NB4 (cell line): ENCODE data around the gene RMI2.

Experiments used
- DNase-seq: peaks from one replicate; pipeline ENCODE4 v3.0.0; 2010; ENCODE audit warnings: low read depth
- H3K4me3 ChIP-seq: one replicate; pipeline ENCODE4 v1.5.1; 2011; ENCODE audit warnings: mild to moderate bottlenecking, low read depth, low read length, moderate library complexity
- MYC ChIP-seq: IDR thresholded peaks from 2 replicates; pipeline ENCODE4 v1.6.1; 2011; ENCODE audit warnings: low read depth, low read length
- POLR2A ChIP-seq: IDR thresholded peaks from 2 replicates; pipeline ENCODE4 v1.6.1; 2011; ENCODE audit warnings: mild to moderate bottlenecking; ENCODE audit not compliant: insufficient read length; ENCODE audit errors: extremely low read depth
- TF ChIP-seq, protein P1 (sequence below): IDR thresholded peaks from 2 replicates; pipeline ENCODE4 v1.6.1; 2011; ENCODE audit warnings: low read depth, low read length
- TF ChIP-seq, protein P2 (sequence below): IDR thresholded peaks from one replicate; pipeline ENCODE4 v1.5.1; 2012; ENCODE audit warnings: low read depth, low read length

RMI2 gene

DNA sequence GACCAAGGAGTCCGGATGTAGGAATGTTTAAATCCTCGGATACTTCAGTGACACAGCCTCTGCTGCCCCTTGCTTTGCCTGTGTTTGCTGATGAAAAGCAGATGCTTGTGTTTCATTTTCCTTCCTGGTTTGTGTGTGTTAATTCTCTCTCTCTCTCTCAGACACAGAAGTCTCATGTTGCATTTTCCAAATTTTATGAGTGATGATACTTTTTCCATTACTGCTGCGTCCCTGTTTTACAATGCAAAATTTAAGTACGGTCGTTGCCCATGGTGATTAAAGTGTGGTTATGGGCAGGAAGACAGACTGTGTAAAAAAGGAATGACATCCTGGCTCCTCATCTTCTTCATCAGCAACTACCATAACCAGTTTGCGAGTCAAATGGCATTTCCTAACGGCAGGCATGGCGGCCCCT lies 5.7 kb downstream of the RMI2 start:
- no peak for DNase-seq
- no peak overlapping the region for H3K4me3 ChIP-seq
- TF ChIP-seq, protein P1, sequence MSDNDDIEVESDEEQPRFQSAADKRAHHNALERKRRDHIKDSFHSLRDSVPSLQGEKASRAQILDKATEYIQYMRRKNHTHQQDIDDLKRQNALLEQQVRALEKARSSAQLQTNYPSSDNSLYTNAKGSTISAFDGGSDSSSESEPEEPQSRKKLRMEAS = no peak
- TF ChIP-seq MYC (no peak), POLR2A (no peak)
- TF ChIP-seq, protein P2, sequence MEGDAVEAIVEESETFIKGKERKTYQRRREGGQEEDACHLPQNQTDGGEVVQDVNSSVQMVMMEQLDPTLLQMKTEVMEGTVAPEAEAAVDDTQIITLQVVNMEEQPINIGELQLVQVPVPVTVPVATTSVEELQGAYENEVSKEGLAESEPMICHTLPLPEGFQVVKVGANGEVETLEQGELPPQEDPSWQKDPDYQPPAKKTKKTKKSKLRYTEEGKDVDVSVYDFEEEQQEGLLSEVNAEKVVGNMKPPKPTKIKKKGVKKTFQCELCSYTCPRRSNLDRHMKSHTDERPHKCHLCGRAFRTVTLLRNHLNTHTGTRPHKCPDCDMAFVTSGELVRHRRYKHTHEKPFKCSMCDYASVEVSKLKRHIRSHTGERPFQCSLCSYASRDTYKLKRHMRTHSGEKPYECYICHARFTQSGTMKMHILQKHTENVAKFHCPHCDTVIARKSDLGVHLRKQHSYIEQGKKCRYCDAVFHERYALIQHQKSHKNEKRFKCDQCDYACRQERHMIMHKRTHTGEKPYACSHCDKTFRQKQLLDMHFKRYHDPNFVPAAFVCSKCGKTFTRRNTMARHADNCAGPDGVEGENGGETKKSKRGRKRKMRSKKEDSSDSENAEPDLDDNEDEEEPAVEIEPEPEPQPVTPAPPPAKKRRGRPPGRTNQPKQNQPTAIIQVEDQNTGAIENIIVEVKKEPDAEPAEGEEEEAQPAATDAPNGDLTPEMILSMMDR = no peak

DNA sequence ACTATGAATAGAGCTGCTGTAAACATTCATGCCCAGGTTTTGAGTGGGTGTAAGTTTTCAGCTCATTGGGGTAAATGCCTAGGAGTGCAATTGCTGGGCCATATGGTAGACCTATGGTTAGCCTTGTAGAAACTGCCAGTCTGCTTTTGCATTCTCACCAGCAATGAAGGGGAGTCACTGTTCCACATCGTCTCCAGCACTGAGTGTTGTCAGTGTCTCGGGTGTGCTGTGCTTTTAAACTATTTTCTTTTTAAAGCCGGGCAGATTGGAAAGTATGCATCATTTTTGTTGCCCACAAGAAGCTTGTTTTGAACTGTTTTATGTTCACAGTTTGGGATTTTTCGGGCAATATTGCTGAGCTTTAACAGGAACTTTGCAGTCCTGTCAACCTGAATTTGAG lies 7.9 kb downstream of the RMI2 start:
- TF ChIP-seq, protein P2 = no peak
- TF ChIP-seq, protein P1 = no peak
- TF ChIP-seq MYC (no peak), POLR2A (no peak)
- no peak for DNase-seq
- no peak overlapping the region for H3K4me3 ChIP-seq

DNA sequence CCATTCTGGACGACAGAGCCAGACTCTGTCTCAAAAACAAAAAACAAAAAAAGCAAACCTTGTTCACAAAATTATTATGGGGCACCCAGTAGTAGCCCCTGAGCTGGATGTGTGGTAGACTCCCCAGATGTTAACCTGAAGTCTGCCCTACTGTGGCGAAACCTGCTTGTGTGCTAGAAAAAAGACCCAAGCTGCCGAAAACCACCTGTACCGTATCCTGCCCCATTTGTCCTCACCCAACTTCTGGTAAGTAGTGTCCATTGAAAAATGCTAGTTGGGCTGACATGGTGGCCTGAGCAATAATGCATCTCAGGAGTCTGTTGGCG lies 9.1 kb downstream of the RMI2 start:
- TF ChIP-seq MYC (no peak), POLR2A (no peak)
- TF ChIP-seq, protein P1 = no peak
- TF ChIP-seq, protein P2 = no peak
- DNase-seq = no peak
- no peak overlapping the region for H3K4me3 ChIP-seq

DNA sequence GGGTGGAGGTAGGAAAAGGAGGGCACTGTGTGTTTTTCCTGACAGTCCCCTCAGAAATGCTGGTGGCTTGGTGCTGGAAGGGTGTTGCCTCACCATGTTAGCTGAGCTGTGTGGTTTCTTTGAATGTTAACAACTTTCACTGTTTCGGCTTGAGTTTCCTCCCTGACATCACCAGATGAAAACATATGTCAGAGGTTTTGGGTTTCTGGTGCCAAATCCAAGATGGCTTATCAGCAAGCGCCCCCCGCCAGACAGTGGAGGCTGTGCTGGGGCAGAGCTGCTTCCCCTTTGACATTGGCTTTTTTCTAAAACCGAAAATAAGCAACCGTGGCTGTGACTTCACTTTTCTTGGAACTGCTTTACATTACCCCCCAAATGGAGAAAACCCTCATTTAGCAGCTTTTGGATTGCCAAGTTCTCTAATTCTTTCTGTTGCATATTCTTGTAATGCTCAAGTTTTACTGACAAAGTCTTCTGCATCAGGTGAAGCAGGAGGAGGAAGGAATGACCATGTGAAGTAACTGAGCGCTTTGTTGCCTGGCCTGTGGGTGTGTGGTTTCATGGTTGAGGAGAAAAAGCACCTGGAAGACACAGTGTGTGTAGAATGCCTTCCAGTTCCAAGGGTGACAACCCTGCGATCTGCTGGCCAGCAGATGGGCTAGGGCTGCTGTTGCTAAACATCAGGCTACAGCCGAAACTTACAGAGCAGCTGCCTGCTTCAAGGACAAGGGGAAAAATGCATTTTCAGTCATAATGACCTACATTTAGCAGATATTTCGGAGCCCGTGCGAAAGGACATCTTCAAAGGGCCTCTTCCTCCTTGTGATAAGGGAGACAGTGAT lies 9.7 kb downstream of the RMI2 start:
- TF ChIP-seq, protein P2 = peak; percentile 13
- TF ChIP-seq POLR2A (no peak), MYC (no peak)
- TF ChIP-seq, protein P1 = no peak; the same call in 1 of the 2 replicates
- no peak overlapping the region for H3K4me3 ChIP-seq
- peak; percentile 88 for DNase-seq

DNA sequence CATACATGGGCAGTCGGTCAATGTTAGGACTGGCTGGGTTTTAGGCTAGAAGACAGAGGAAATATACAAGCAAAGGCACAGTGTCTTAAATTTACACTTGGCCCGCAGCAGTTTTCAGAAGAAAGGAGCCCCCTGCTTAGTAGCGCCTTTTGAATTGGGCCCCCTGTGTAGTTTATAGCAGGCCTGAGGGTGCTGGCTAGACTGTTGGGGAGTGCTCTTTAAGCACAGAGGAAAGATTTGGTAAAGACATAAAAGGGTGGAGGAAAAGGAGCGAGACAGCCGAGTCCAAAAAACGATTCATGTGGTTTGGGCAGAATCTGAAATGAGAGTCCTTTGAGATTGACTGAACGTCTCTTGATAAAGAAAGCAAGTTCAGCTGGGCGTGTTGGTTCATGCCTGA lies 10.6 kb downstream of the RMI2 start:
- no peak overlapping the region for H3K4me3 ChIP-seq
- TF ChIP-seq, protein P2 = no peak
- TF ChIP-seq MYC = no peak
- TF ChIP-seq, protein P1 = no peak
- TF ChIP-seq POLR2A = no peak
- no peak for DNase-seq
